ENCODE results near the gene IL9R. TPM values are rescaled to one million over a fixed set of nuclear protein-coding genes. Genes with fewer than 3 reads are reported as not detected.
"Not testable (repeated sequence)": the region's sequence is repeated elsewhere in the genome, so short reads cannot be mapped to it uniquely, and the experiment has no call there.

The IL9R gene
- total RNA-seq, 1 experiment from 2014 or later = not detected

GRCh38 chrX:155995321-155995875 lies 2.1 kb upstream of the IL9R start:
- DNase-seq (ENCODE audit: low spot score) = no peak
- in situ Hi-C loops (cut with HindIII; ENCODE audit: low sequenced_read_pairs) = no loop called here

- in situ Hi-C loops (cut with HindIII; ENCODE audit: low sequenced_read_pairs) = no loop called here
- no peak for DNase-seq (ENCODE audit: low spot score)
Observed at GRCh38 chrX:155998116-155998515, 620 bp downstream of the IL9R start.

- no peak for DNase-seq (ENCODE audit: low spot score)
- in situ Hi-C loops (cut with HindIII; ENCODE audit: low sequenced_read_pairs) = no loop called here
Observed at GRCh38 chrX:155998761-155999510, 1.4 kb downstream of the IL9R start.

GRCh38 chrX:155999751-156000150 lies 2.3 kb downstream of the IL9R start:
- in situ Hi-C loops (cut with HindIII; ENCODE audit: low sequenced_read_pairs); DNase-seq (ENCODE audit: low spot score): not testable (repeated sequence)

GRCh38 chrX:156000361-156000926 lies 2.9 kb downstream of the IL9R start:
- DNase-seq (ENCODE audit: low spot score) = no peak
- in situ Hi-C loops (cut with HindIII; ENCODE audit: low sequenced_read_pairs) = no loop called here

GRCh38 chrX:156001001-156001666 lies 3.6 kb downstream of the IL9R start:
- in situ Hi-C loops (cut with HindIII; ENCODE audit: low sequenced_read_pairs) = no loop called here
- DNase-seq (ENCODE audit: low spot score) = no peak

GRCh38 chrX:156001667-156002021 lies 4.1 kb downstream of the IL9R start:
- no peak for DNase-seq (ENCODE audit: low spot score)
- in situ Hi-C loops (cut with HindIII; ENCODE audit: low sequenced_read_pairs) = no loop called here

GRCh38 chrX:156002507-156002906 lies 5.0 kb downstream of the IL9R start:
- no peak for DNase-seq (ENCODE audit: low spot score)
- in situ Hi-C loops (cut with HindIII; ENCODE audit: low sequenced_read_pairs) = no loop called here

GRCh38 chrX:156003486-156004185 lies 6.1 kb downstream of the IL9R start:
- no peak for DNase-seq (ENCODE audit: low spot score)
- in situ Hi-C loops (cut with HindIII; ENCODE audit: low sequenced_read_pairs) = no loop called here

GRCh38 chrX:156004256-156004655 lies 6.8 kb downstream of the IL9R start:
- no peak for DNase-seq (ENCODE audit: low spot score)
- in situ Hi-C loops (cut with HindIII; ENCODE audit: low sequenced_read_pairs) = no loop called here

GRCh38 chrX:156004740-156005139 lies 7.2 kb downstream of the IL9R start:
- DNase-seq (ENCODE audit: low spot score) = no peak
- in situ Hi-C loops (cut with HindIII; ENCODE audit: low sequenced_read_pairs) = no loop called here

GRCh38 chrX:156005144-156005543 lies 7.6 kb downstream of the IL9R start:
- DNase-seq (ENCODE audit: low spot score) = no peak
- in situ Hi-C loops (cut with HindIII; ENCODE audit: low sequenced_read_pairs) = no loop called here

- in situ Hi-C loops (cut with HindIII; ENCODE audit: low sequenced_read_pairs) = not testable (repeated sequence)
Observed at GRCh38 chrX:156006468-156006867, 9.0 kb downstream of the IL9R start.

GRCh38 chrX:156008379-156008778 lies 10.9 kb downstream of the IL9R start:
- DNase-seq (ENCODE audit: low spot score); in situ Hi-C loops (cut with HindIII; ENCODE audit: low sequenced_read_pairs): not testable (repeated sequence)

More at GRCh38 chrX:156006468-156006867, 9.0 kb downstream of the IL9R start:
- not testable (repeated sequence) for DNase-seq (ENCODE audit: low spot score)

- in situ Hi-C loops (cut with HindIII; ENCODE audit: low sequenced_read_pairs) = no loop called here
- DNase-seq (ENCODE audit: low spot score) = no peak
Observed at GRCh38 chrX:156008915-156009314, 11.4 kb downstream of the IL9R start.

- in situ Hi-C loops (cut with HindIII; ENCODE audit: low sequenced_read_pairs); DNase-seq (ENCODE audit: low spot score): not testable (repeated sequence)
Observed at GRCh38 chrX:156009691-156010090, 12.2 kb downstream of the IL9R start.

- in situ Hi-C loops (cut with HindIII; ENCODE audit: low sequenced_read_pairs); DNase-seq (ENCODE audit: low spot score): not testable (repeated sequence)
Observed at GRCh38 chrX:156013286-156013953, 15.9 kb downstream of the IL9R start.

- in situ Hi-C loops (cut with HindIII; ENCODE audit: low sequenced_read_pairs); DNase-seq (ENCODE audit: low spot score): not testable (repeated sequence)
Observed at GRCh38 chrX:156019846-156020245, 22.4 kb downstream of the IL9R start.

- DNase-seq (ENCODE audit: low spot score); in situ Hi-C loops (cut with HindIII; ENCODE audit: low sequenced_read_pairs): not testable (repeated sequence)
Observed at GRCh38 chrX:156023002-156023401, 25.5 kb downstream of the IL9R start.
